ENCODE measurements around the gene ADD3. TPM values are rescaled to one million over a fixed set of nuclear protein-coding genes. Genes with fewer than 3 reads are reported as not detected.

Gene ADD3
- total RNA-seq, 2 experiments from 2014 or later: 273 to 302 TPM

- peak overlapping the region; percentile 99 for H3K4me3 Mint-ChIP-seq
- no peak for TF ChIP-seq CTCF (IDR thresholded peaks at IDR 0.05)
- peak overlapping the region in 1 of 2 donors; percentile 39 for H3K27ac ChIP-seq (ENCODE audit: low read depth in 1 of 2, low read length in 2 of 2)
These were observed 2.1 kb downstream of the ADD3 start for GRCh38 chr10:110009736-110010475.

GRCh38 chr10:110010486-110011378 lies 2.9 kb downstream of the ADD3 start:
- peak in 3 of 14 experiments; percentile 27 to 49 (median 29) for DNase-seq
- peaks cover 46% of the 10 kb centered on the region for H3K4me1 ChIP-seq (ENCODE audit: insufficient read depth, low read length)

More at GRCh38 chr10:110009736-110010475, 2.1 kb downstream of the ADD3 start:
- no peaks in the 10 kb centered on the region for H3K9me3 Mint-ChIP-seq
- H3K4me1 Mint-ChIP-seq (ENCODE audit: low read depth): peaks cover 54% of the 10 kb centered on the region
- H3K9me3 ChIP-seq (ENCODE audit: control insufficient read depth in 1 of 2, insufficient read depth in 1 of 2, low read length in 2 of 2): no peaks in the 10 kb centered on the region
- ChIA-PET CTCF (interaction anchor here (1.1 to 3.0 kb wide), 4 partner anchors 18 to 296 kb away, joined by 3 to 9 read pairs (median 4); no protein-coding TSS in a partner anchor), POLR2A (interaction anchor here (0.6 to 4.1 kb wide), 27 partner anchors 10 to 909 kb away, joined by 3 to 69 read pairs (median 5); partner anchors contain the start of genes BBIP1 and SMNDC1)
- H3K36me3 Mint-ChIP-seq (ENCODE audit: low read depth): peaks cover 49% of the 10 kb centered on the region
- H3K27ac Mint-ChIP-seq: no peak overlapping the region
- peaks cover 39% of the 10 kb centered on the region for H3K4me1 ChIP-seq (ENCODE audit: insufficient read depth, low read length)
- no peaks in the 10 kb centered on the region for H3K27me3 Mint-ChIP-seq
- DNase-seq: peak in 13 of 14 experiments; percentile 23 to 91 (median 42)
- H3K4me3 ChIP-seq (ENCODE audit: low read length): peak overlapping the region; percentile 63
- H3K27me3 ChIP-seq (ENCODE audit: control insufficient read depth in 1 of 2, insufficient read depth in 2 of 2, low read length in 2 of 2): no peaks in the 10 kb centered on the region
- H3K36me3 ChIP-seq (ENCODE audit: insufficient read depth, low read length): peaks cover 3% of the 10 kb centered on the region
- ATAC-seq (ENCODE audit: poor library complexity): peak; percentile 65
- intact Hi-C loops (cut with DNase I, micrococcal nuclease): loop anchor here (2.0 to 10.0 kb wide), 11 partner anchors 25 to 555 kb away; partner anchors contain the start of genes MXI1 (in 2 of the 2), SMC3 (in 1 of the 2) and SMNDC1 (in 1 of the 2)

More at GRCh38 chr10:110010486-110011378, 2.9 kb downstream of the ADD3 start:
- peak overlapping the region; percentile 99 for H3K4me3 Mint-ChIP-seq
- Histone ChIP-seq H3K4me3 (ENCODE audit: low read length) (peak overlapping the region; percentile 63), H3K36me3 (ENCODE audit: insufficient read depth, low read length) (peaks cover 3% of the 10 kb centered on the region), H3K27ac (ENCODE audit: low read depth in 1 of 2, low read length in 2 of 2) (peak overlapping the region; percentile 30 to 39), H3K9me3 (ENCODE audit: control insufficient read depth in 1 of 2, insufficient read depth in 1 of 2, low read length in 2 of 2) (no peaks in the 10 kb centered on the region), H3K27me3 (ENCODE audit: control insufficient read depth in 1 of 2, insufficient read depth in 2 of 2, low read length in 2 of 2) (no peaks in the 10 kb centered on the region)
- H3K36me3 Mint-ChIP-seq (ENCODE audit: low read depth): peaks cover 52% of the 10 kb centered on the region
- TF ChIP-seq CTCF (IDR thresholded peaks at IDR 0.05): no peak
- H3K27me3 Mint-ChIP-seq: no peaks in the 10 kb centered on the region
- no peak for ATAC-seq (ENCODE audit: poor library complexity)
- H3K27ac Mint-ChIP-seq: no peak overlapping the region
- ChIA-PET POLR2A (interaction anchor here (0.7 to 3.0 kb wide), 20 partner anchors 11 to 908 kb away, joined by 3 to 27 read pairs (median 5); partner anchors contain the start of gene BBIP1), CTCF (interaction anchor here (0.6 to 3.0 kb wide), 5 partner anchors 19 to 296 kb away, joined by 3 to 9 read pairs (median 4); no protein-coding TSS in a partner anchor)
- no peaks in the 10 kb centered on the region for H3K9me3 Mint-ChIP-seq
- H3K4me1 Mint-ChIP-seq (ENCODE audit: low read depth): peaks cover 57% of the 10 kb centered on the region
- intact Hi-C loops (cut with DNase I, micrococcal nuclease): loop anchor here (2.0 to 5.0 kb wide), 4 partner anchors 24 to 93 kb away; no protein-coding TSS in a partner anchor

Data from CD4-positive, alpha-beta T cell (primary cell).